Keratinocyte (primary cell): ENCODE measurements around the gene PRXL2C. TPM values are rescaled to one million over a fixed set of nuclear protein-coding genes. Genes with fewer than 3 reads are reported as not detected.
"Not testable (repeated sequence)": the region's sequence is repeated elsewhere in the genome, so short reads cannot be mapped to it uniquely, and the experiment has no call there.

Source experiments
- DNase-seq: peaks from one replicate; pipeline ENCODE4 v3.0.0-alpha.2; 2011; ENCODE audit warnings: low read depth, missing footprints, low spot score
- FAIRE-seq: peaks from 2 replicates; lab custom pipeline; 2011; peaks lifted over from hg19 to GRCh38; lab: Jason Lieb, UNC
- H2AFZ ChIP-seq: 2 replicates; pipeline ENCODE4 v1.6.0; 2012; ENCODE audit warnings: low read length, control low read depth, inconsistent platforms; ENCODE audit not compliant: control insufficient read depth
- H3K27ac ChIP-seq: 2 replicates; pipeline ENCODE4 v1.5.1; 2011; ENCODE audit warnings: low read length; ENCODE audit not compliant: control insufficient read depth, insufficient read depth
- H3K27me3 ChIP-seq: 3 replicates; pipeline ENCODE4 v1.6.0; 2011; ENCODE audit warnings: low read length; ENCODE audit not compliant: control insufficient read depth, insufficient read depth; ENCODE audit errors: extremely low read depth
- H3K36me3 ChIP-seq, 2 experiments: 2 replicates in 1 of 2; 3 replicates in 1 of 2; pipeline ENCODE4 v1.5.1; 2011; ENCODE audit warnings: low read length in 2 of 2, mild to moderate bottlenecking in 1 of 2; ENCODE audit not compliant: control insufficient read depth in 2 of 2, insufficient read depth in 2 of 2; ENCODE audit errors: extremely low read depth in 1 of 2
- H3K4me1 ChIP-seq: 3 replicates; pipeline ENCODE4 v1.5.1; 2011; ENCODE audit warnings: low read length; ENCODE audit not compliant: control insufficient read depth, insufficient read depth; ENCODE audit errors: extremely low read depth
- H3K4me2 ChIP-seq: 3 replicates; pipeline ENCODE4 v1.6.0; 2011; ENCODE audit warnings: low read depth, low read length; ENCODE audit not compliant: control insufficient read depth, insufficient read depth; ENCODE audit errors: extremely low read depth
- H3K4me3 ChIP-seq, 3 experiments: fragments of 200-600 bp in 1 of 3; sonication (generic) in 1 of 3; 2 replicates in 2 of 3; 3 replicates in 1 of 3; pipeline ENCODE4 v1.5.1; 2011 to 2016; ENCODE audit warnings: low read length in 3 of 3, mild to moderate bottlenecking in 3 of 3, control low read depth in 2 of 3, inconsistent platforms in 1 of 3, low read depth in 1 of 3, mixed read lengths in 1 of 3, mixed run types in 1 of 3, moderate library complexity in 1 of 3; ENCODE audit not compliant: control insufficient read depth in 2 of 3, insufficient read depth in 2 of 3; ENCODE audit errors: extremely low read depth in 1 of 3
- H3K79me2 ChIP-seq: 2 replicates; pipeline ENCODE4 v1.6.0; 2012; ENCODE audit warnings: low read length; ENCODE audit not compliant: control insufficient read depth, insufficient read depth
- H3K9ac ChIP-seq: 3 replicates; pipeline ENCODE4 v1.6.0; 2011; ENCODE audit warnings: low read length; ENCODE audit not compliant: control insufficient read depth, insufficient read depth; ENCODE audit errors: extremely low read depth
- H3K9me1 ChIP-seq: 3 replicates; pipeline ENCODE4 v1.6.0; 2011; ENCODE audit warnings: low read length; ENCODE audit not compliant: control insufficient read depth, insufficient read depth; ENCODE audit errors: extremely low read depth
- H3K9me3 ChIP-seq: 2 replicates; pipeline ENCODE4 v1.5.1; 2012; ENCODE audit warnings: low read depth, low read length; ENCODE audit not compliant: control insufficient read depth
- H4K20me1 ChIP-seq: 3 replicates; pipeline ENCODE4 v1.6.0; 2011; ENCODE audit warnings: low read length; ENCODE audit not compliant: control insufficient read depth, insufficient read depth; ENCODE audit errors: extremely low read depth
- CTCF ChIP-seq, 3 experiments: IDR thresholded peaks in 1 of 3; conservative IDR thresholded peaks in 1 of 3; optimal IDR thresholded peaks in 1 of 3; 2 replicates in 2 of 3; 3 replicates in 1 of 3; pipeline versions ENCODE3 to v1.5.1; 2011; ENCODE audit warnings: low read length in 3 of 3, mild to moderate bottlenecking in 3 of 3, moderate library complexity in 2 of 3, control low read depth in 1 of 3, inconsistent platforms in 1 of 3; ENCODE audit not compliant: insufficient read depth in 2 of 3; ENCODE audit errors: extremely low read depth in 1 of 3
- EZH2 ChIP-seq: IDR thresholded peaks from one replicate; pipeline ENCODE4 v1.6.1; 2012; ENCODE audit warnings: inconsistent platforms, mild to moderate bottlenecking, low read length, moderate library complexity
- dilution Hi-C: fragments of 300-500 bp; cut with MboI; formaldehyde crosslinking; loops from one replicate; pipeline ENCODE4 v1.7.0; 2020; ENCODE audit warnings: low sequenced_read_pairs; ENCODE audit not compliant: extremely low pct_ligation_motif_present
- polyA minus RNA-seq, 3 experiments: library from RNA; depleted of rRNA, polyadenylated mRNA; stranded (reverse); fragments of >200 nt; gene quantifications; 1 replicate in 1 of 3; 2 replicates in 1 of 3; 3 replicates in 1 of 3; pipeline ENCODE4 v1.2.3, GENCODE V29; 2011
- polyA plus RNA-seq, 5 experiments: library from polyadenylated mRNA; depleted of rRNA in 3 of 5; stranded (reverse) in 3 of 5; stranded (forward) in 1 of 5; unstranded in 1 of 5; fragments of >200 nt; gene quantifications; 1 replicate in 1 of 5; 2 replicates in 3 of 5; 3 replicates in 1 of 5; pipeline versions ENCODE4 v1.2.1 to v1.2.3, GENCODE V29; 2011 to 2012; ENCODE audit warnings: missing spikeins in 2 of 5, low read depth in 1 of 5, low replicate concordance in 1 of 5

PRXL2C gene
- 4.2 to 10.1 TPM (median 8.6 TPM) in 3 replicates for polyA plus RNA-seq
- polyA plus RNA-seq (2011; ENCODE audit: low read depth), result 3.9 TPM
- polyA plus RNA-seq (2011; cell fraction: cytosol; rRNA removed), result 4.6 and 7.7 TPM in 2 replicates
- polyA plus RNA-seq (2011; cell fraction: nucleus; rRNA removed), result 2.1 and 2.5 TPM in 2 replicates
- 3.9 and 8.1 TPM in 2 replicates for polyA plus RNA-seq (2012; ENCODE audit: low replicate concordance)
- polyA minus RNA-seq, result 2.5 to 3.9 TPM (median 3.8 TPM) in 3 replicates
- 7.1 TPM for polyA minus RNA-seq (2011; cell fraction: cytosol; rRNA and poly(A)+ RNA removed)
- polyA minus RNA-seq (2011; cell fraction: nucleus; rRNA and poly(A)+ RNA removed), result 1.2 and 4.0 TPM in 2 replicates

- Histone ChIP-seq H3K4me2 (peak within 1 kb of the TSS; percentile 89), H4K20me1 (no peaks in the 10 kb centered on the region), H3K79me2 (no peaks in the 10 kb centered on the region), H2AFZ (peak within 1 kb of the TSS; percentile 94), H3K9me3 (no peaks in the 10 kb centered on the region), H3K4me1 (peaks cover 6% of the 10 kb centered on the region), H3K36me3 (peaks cover 0 to 4% of the 10 kb centered on the region in 2 experiments), H3K27ac (peak within 1 kb of the TSS; percentile 83), H3K9me1 (no peaks in the 10 kb centered on the region), H3K27me3 (no peaks in the 10 kb centered on the region), H3K9ac (peak within 1 kb of the TSS; percentile 85), H3K4me3 (peak within 1 kb of the TSS; percentile 43 to 84 (median 76))
- TF ChIP-seq EZH2, result no peak
- FAIRE-seq (no peak), DNase-seq (no peak)
- dilution Hi-C loops, result no loop called here
Measured at GRCh38 chr9:96655198-96655851, at the start of gene PRXL2C. Gene PRXL2C (minus strand): TSS chr9:96655317. CDS start chr9:96655281, 36 bp downstream.

- dilution Hi-C loops, H3K27ac ChIP-seq, H3K36me3 ChIP-seq, H3K27me3 ChIP-seq, H3K9me3 ChIP-seq, H4K20me1 ChIP-seq, H2AFZ ChIP-seq, H3K79me2 ChIP-seq, H3K4me3 ChIP-seq, H3K4me2 ChIP-seq, DNase-seq, H3K9ac ChIP-seq, FAIRE-seq, H3K9me1 ChIP-seq, H3K4me1 ChIP-seq: not testable (repeated sequence)
Measured at GRCh38 chr9:96700721-96701375, 45.7 kb upstream of the PRXL2C start.

- Histone ChIP-seq H3K4me2 (no peak overlapping the region), H3K4me1 (no peaks in the 10 kb centered on the region), H2AFZ (no peak overlapping the region), H4K20me1 (no peaks in the 10 kb centered on the region), H3K9me3 (no peaks in the 10 kb centered on the region), H3K79me2 (no peaks in the 10 kb centered on the region), H3K9ac (no peak overlapping the region), H3K27ac (no peak overlapping the region), H3K9me1 (no peaks in the 10 kb centered on the region), H3K27me3 (no peaks in the 10 kb centered on the region), H3K4me3 (no peak overlapping the region), H3K36me3 (no peaks in the 10 kb centered on the region)
- dilution Hi-C loops, result no loop called here
- FAIRE-seq (no peak), DNase-seq (no peak)
- TF ChIP-seq EZH2, result no peak
- no peak for TF ChIP-seq CTCF (optimal IDR thresholded peaks at IDR 0.05 in 1 of 3, IDR thresholded peaks at IDR 0.05 in 1 of 3, conservative IDR thresholded peaks at IDR 0.05 in 1 of 3; ENCODE audit: extremely low read depth in 1 of 3, insufficient read depth in 2 of 3, low read length in 3 of 3)
Measured at GRCh38 chr9:96691326-96691725, 36.2 kb upstream of the PRXL2C start.
